ENCODE measurements around the gene SLITRK4.

GRCh38 chrX:143635915-143636314, at the start of gene SLITRK4:
- TF ChIP-seq CTCF (IDR thresholded peaks at IDR 0.05; ENCODE audit: low read depth, low read length, poor library complexity, severe bottlenecking), result no peak
- TF ChIP-seq EZH2phosphoT487 (IDR thresholded peaks at IDR 0.05; ENCODE audit: borderline replicate concordance, low read length), result no peak
